GM15510 (cell line): Measurements from ENCODE around the gene IMPA2.

Experiments
- POLR2A ChIP-seq: IDR thresholded peaks from 3 replicates; pipeline ENCODE4 v1.6.1; 2011; ENCODE audit warnings: borderline replicate concordance; ENCODE audit not compliant: insufficient read length; ENCODE audit errors: extremely low read depth

Gene IMPA2

DNA sequence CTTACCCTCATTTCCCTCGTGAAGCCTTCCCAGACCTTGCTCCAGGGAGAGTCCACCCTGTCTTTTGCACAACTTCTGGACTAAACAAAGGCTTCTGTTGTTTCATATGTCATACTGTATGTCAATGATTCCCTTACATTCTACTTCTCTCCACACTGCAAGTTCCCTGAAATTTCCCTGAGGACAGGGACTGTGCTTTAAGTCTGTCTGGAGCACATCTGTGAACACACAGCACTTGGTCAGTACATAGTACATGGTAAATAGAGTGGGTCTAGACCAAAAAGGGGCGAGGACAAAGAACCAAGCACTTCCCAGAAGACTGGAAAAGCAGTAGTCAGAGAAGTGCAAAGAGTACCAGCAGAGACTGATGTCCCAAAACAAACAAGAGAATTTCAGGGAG is 23.7 kb upstream of the IMPA2 start:
- TF ChIP-seq POLR2A = no peak

DNA sequence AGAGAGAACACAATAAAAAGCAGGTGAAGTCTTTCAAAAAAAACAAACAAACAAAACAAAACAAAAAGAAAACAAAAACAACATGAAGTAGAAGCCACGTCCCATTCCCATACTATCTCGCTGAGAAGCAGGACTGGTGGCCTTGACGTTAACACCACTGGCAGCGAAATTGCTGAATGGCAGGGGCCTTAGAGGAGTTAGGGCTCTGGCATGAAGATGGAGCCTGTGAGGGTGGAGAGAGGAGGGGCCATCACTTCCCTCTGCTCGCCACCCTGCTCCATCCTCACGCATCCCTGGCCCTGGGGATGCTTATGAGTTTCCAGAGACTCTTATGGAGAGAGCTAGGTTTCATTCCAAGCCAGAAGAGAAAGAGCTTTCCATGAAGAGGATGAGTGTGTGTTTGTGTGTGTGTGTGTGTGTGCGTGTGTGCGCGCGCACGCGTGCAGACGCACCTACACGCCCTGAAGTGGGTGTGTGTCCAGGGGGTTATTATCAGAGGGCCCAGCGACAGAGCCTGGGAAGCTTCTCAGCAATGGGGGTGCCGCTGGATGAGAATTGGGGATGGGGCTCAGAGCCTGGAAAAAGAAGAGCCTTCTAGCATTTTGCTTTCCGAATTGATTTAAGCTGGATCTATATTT is 20.4 kb upstream of the IMPA2 start:
- no peak for TF ChIP-seq POLR2A

DNA sequence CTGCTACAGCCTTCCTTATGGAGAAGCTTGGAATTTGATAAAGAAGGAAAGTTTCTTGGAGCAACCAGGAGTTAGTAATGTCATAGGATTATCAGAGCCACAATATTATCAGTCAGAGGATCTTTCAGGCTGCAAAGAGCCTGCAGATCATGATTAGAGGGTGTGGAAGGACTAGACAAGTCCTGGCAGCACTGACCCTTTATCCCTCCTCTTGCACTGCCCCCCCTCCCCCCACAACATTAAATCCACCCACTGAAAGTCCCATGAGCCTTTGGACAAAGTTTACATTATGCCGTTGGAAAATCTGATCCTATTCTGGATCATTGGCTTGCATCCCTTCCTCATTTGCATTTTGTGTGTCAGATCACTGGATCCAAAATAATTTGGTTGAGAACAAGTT is 18.7 kb upstream of the IMPA2 start:
- no peak for TF ChIP-seq POLR2A

DNA sequence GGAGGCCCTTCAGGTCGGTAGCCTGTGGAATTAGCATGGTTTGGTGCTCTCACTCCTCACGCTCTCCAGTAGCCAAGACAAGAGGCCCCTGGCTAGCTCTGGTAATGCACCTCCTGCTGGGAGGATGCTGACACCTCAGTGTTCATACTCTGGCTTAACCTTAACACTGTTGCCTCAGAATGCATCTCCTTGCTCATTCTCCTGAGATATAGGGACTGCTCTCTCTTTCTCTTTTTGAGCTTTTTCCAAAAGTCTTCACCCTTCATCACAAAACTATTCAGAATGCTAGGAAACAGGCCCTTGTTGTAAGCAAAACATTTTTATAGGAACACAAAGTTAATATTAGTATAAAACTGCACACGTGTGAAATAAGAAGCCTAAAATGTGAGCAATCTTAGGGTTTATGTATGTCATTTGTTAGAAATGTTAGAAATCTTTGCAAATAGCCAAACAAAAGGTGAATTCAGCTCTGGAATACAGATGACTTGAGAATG is 17.3 kb upstream of the IMPA2 start:
- no peak for TF ChIP-seq POLR2A

DNA sequence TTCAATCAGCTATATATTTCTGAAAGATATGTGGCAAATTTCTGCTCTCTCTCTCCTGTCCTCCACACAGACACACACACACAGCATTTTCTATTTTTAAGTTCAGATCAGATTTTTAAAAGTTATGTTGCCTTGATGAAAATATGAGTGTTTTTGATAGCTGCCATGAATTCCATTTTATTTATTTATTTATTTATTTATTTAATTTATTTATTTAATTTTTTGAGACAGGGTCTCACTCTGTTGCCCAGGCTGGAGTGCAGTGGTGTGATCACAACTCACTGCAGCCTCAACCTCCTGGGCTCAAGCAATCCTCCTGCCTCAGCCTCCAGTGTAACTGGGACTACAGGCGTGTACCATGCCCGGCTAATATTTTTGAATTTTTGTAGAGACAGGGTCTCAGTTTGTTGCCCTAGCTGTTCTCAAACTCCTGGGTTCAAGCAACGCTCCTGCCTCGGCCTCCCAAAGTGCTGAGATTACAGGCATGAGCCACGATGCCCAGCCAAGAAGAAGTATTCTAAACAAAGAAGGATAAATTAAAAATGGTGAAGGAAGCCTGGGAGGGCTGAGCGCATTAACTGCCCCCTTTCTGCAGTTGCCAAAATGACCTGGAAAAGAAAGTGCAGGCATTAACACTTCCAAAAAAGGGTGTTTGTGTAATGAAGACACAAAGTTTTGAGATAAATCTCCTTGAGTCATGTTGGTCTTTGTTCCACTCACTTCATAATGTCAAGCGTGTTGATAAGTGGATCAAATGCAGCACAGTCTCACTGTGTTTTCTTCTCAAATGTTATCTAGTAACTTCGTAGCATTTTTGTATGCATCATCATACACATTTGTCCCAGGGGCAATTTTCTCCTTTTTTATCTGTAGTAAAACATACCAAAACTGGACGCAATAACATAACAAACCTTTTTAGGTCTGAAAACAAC is 11.1 kb upstream of the IMPA2 start:
- TF ChIP-seq POLR2A = no peak

DNA sequence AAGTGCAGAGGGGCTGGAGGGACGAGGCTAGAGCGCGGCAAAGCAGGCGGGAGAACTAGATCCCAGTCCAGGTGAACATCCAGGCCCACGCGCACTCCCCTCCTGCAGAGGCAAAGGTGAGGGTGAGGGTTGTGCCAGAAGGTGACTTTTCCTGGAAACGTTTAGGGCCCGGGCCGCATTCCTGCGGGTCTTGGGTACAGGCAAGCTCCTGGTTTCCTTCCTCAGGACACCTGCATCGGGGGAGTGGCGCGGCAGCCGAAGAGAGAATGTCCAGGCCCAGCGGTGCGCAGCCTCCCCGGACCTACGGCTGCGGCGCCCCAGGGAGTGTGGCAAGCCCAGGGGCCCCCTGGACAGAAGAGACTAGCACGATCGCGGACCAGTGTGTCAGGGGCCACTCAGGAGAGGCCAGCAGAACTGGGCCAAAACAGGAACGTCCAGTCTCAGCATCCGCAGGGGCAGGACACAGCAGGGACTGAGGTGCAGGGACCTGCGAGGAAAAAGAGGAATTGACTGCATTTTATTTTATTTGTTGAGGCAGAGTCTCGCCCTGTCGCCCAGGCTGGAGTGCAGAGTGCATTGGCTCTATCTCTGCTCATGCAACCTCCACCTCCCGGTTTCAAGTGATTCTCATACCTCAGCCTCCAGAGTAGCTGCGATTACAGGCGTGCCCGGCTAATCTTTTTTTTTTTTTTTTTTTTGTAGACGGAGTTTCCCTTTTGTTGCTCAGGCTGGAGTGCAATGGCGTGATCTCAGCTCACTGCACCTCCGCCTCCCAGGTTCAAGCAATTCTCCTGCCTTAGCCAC is 8.7 kb upstream of the IMPA2 start:
- TF ChIP-seq POLR2A = no peak

DNA sequence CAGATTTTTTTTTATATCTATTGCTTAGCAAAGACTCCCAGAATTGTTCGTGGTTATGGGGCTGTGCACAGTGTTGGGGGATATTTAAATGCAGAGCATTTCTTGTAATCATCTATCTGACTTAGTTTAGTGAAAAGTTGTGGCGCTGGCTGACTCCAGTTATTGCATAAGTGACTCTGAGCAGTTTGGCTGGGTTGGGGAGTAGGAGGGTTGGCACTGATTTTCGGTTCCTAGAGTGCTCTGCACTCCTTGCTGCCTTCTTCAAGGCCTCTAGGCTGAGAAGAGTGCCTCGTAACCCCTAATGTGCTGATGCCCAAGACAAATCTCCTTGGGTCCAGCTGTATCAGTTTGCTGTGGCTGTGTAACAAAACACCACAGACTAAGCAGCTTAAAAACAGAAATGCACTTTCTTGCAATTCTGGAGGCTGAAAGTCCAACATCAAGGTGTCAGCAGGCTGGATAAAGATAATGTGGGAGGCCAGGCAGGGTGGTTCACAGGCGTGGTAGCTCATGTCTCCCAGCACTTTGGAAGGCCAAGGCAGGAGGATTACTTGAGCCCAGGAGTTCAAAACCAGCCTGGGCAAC is 6.5 kb upstream of the IMPA2 start:
- TF ChIP-seq POLR2A = no peak

DNA sequence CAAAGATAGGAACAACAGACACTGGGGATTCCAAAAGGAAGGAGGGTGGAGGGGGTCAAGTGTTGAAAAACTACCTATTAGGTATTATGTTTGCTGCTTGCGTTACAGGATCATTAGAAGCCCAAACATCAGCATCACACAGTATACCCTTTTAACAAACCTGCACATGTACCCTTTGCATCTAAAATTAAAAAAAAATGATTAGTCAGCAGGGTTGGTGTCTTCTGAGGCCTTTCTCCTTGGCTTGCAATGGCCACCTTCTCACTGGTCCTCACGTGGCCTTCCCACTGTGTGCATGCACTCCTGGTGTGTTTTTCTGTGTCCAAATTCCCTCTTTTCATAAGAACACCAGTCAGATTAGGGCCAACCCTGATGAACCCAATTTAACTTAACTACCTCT is 5.6 kb upstream of the IMPA2 start:
- TF ChIP-seq POLR2A = no peak

DNA sequence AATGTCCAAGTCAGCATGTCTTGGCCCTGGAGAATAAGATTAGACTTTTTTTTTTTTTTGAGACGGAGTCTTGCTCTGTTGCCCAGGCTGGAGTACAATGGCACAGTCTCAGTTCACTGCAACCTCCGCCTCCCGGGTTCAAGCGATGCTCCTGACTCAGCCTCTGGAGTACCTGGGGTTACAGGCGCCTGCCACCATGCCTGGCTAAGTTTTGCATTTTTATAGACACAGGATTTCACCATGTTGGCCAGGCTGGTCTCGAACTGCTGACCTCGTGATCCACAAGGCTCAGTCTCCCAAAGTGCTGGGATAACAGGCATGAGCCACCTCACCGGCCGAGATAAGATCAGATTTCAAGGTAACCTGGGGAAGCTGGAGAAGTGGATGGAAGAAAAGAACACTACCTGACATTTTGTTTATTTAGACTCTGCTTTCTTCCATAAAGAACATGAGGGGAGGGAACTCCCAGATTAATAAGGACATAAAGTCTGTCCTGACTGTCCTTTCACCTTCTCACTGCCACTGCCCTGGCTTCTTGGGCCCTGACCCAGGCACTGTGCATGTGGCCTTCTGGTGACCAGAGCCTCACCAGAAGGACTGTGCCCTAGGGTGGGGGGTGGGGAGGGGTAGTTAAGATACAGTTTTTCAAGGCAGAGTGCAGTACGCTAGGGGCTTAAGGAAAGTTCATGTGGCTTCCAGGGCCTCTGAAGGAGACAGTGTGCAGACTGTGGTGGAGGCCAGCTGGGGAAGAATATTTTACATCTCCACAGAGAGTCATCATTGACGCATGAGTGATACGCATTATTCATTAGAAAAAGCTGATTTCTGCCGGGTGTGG is 4.8 kb upstream of the IMPA2 start:
- no peak for TF ChIP-seq POLR2A

DNA sequence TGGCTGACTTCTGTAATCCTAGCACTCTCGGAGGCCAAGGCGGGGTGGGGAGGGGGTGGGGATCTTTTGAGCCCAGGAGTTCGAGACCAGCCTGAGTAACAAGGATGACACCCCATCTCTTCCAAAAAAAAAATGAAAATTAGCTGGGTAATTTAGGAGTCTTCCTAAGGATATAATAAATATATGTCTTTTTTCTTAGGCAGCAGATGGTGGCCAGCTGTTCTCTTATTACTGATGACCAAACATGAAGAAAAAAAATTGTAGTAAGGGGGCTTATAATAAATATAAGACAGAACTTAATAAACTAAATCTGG is 4.2 kb upstream of the IMPA2 start:
- no peak for TF ChIP-seq POLR2A

DNA sequence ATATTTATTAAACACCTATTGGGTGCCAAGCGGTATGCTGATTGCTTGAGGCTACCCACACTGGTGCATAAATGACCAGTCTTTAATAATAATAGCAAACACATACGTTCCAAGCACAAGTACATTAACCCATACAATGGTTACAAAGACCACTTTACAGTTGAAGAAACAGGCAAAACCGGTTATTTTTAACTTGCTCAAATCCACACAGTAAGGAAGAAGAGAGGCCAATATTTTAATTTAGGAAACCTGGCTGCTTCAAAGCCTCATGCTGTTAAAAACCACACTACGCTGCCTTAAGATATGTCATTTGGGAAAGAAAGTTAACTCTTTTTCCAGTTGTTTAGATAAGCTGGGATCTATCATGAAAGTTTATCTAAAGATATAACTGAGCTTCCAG is 2.4 kb upstream of the IMPA2 start:
- no peak for TF ChIP-seq POLR2A

DNA sequence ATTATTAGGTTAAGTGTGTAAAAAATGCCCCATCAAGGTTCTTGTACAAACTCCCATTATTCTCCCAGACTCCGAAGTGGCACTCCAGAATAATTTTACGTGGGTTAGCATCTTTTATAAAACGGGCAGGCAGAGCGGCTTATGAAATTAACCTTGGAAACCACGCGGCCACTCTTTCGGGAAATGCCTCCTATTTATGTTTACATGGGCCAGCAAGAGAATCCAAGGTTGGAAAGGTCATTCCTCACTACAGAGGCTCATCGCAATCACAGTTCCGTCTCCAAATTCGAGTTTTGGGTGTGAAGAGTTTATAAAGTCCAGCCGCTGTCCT is 1.2 kb upstream of the IMPA2 start:
- no peak for TF ChIP-seq POLR2A

DNA sequence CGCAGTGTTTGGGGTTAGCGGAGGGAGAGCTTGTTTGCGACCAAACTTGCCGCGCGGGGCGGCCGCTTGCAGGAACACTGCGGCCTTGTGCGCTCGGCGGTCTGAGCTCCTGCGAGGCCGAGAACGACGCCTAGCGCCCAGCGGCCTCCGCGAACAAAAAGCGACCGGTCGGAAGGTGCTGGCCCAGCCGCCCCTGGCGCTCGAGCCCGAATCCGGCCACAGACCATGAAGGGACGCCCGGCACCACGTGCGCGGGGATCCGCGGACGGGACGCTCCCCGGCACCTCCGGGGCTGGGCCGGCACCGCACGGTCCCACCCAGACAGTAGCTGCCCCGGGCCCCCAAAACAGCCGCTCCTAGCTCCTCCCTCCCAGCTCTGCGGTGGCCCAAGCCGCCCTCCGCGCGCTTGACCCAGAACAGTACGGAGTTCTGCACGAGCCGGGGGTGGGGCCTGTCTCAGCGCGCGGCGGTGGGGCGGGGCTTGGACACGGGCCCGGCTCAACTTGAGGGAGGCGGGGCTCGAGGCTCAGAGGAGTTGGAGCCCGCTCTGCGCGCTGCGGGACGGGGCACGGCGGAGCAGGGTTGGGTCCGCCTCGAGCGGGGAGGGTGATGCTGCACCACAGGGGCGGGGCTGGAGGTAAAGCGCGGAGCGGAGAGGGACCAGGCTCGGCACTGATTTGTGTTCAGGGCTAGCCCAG is 664 bp upstream of the IMPA2 start:
- TF ChIP-seq POLR2A = peak; percentile 71
